ENCODE results near the gene NAV2. TPM values are rescaled to one million over a fixed set of nuclear protein-coding genes. Genes with fewer than 3 reads are reported as not detected.

The NAV2 gene
- total and polyA plus RNA-seq, 2 donors from 2014 or later = 5.9 to 37.7 TPM

GRCh38 chr11:19912115-19912957, 199.7 kb downstream of the NAV2 start:
- Histone ChIP-seq H3K9me3 (ENCODE audit: control insufficient read depth in 2 of 3, insufficient read depth in 1 of 3, low read length in 3 of 3) (no peaks in the 10 kb centered on the region), H3K27ac (ENCODE audit: low read depth in 2 of 2, low read length in 2 of 2) (no peak overlapping the region), H3K4me1 (ENCODE audit: control insufficient read depth in 2 of 3, insufficient read depth in 2 of 3, low read depth in 1 of 3, low read length in 3 of 3) (no peaks in the 10 kb centered on the region), H3K27me3 (ENCODE audit: control insufficient read depth, insufficient read depth, low read length) (no peaks in the 10 kb centered on the region), H3K9ac (ENCODE audit: low read length in 3 of 3) (no peak overlapping the region), H3K36me3 (ENCODE audit: control insufficient read depth in 2 of 3, insufficient read depth in 3 of 3, low read length in 3 of 3) (no peaks in the 10 kb centered on the region), H3K4me3 (ENCODE audit: low read length in 3 of 3) (no peak overlapping the region)
- TF ChIP-seq CTCF (IDR thresholded peaks at IDR 0.05; ENCODE audit: borderline replicate concordance, extremely low read depth, insufficient read depth) = no peak
- FAIRE-seq (no peak), DNase-seq (no peak)
- intact Hi-C loops (cut with DNase I) = no loop called here

- no peaks in the 10 kb centered on the region for H3K9me3 ChIP-seq (ENCODE audit: control insufficient read depth in 2 of 3, insufficient read depth in 1 of 3, low read length in 3 of 3)
- no peak overlapping the region for H3K4me3 ChIP-seq (ENCODE audit: low read length in 3 of 3)
- FAIRE-seq = no peak
- peak in 2 of 5 donors; percentile 35 to 37 for DNase-seq
- intact Hi-C loops (cut with DNase I) = no loop called here
- no peaks in the 10 kb centered on the region for H3K27me3 ChIP-seq (ENCODE audit: control insufficient read depth, insufficient read depth, low read length)
- TF ChIP-seq CTCF (IDR thresholded peaks at IDR 0.05; ENCODE audit: borderline replicate concordance, extremely low read depth, insufficient read depth) = no peak
- H3K27ac ChIP-seq (ENCODE audit: low read depth in 2 of 2, low read length in 2 of 2) = no peak overlapping the region
- H3K36me3 ChIP-seq (ENCODE audit: control insufficient read depth in 2 of 3, insufficient read depth in 3 of 3, low read length in 3 of 3) = no peaks in the 10 kb centered on the region
- no peak overlapping the region for H3K9ac ChIP-seq (ENCODE audit: low read length in 3 of 3)
- no peaks in the 10 kb centered on the region for H3K4me1 ChIP-seq (ENCODE audit: control insufficient read depth in 2 of 3, insufficient read depth in 2 of 3, low read depth in 1 of 3, low read length in 3 of 3)
These were observed 200.6 kb downstream of the NAV2 start for GRCh38 chr11:19912958-19913892.

- H3K9me3 ChIP-seq (ENCODE audit: control insufficient read depth in 2 of 3, insufficient read depth in 1 of 3, low read length in 3 of 3) = no peaks in the 10 kb centered on the region
- H3K27ac ChIP-seq (ENCODE audit: low read depth in 2 of 2, low read length in 2 of 2) = no peak overlapping the region
- H3K36me3 ChIP-seq (ENCODE audit: control insufficient read depth in 2 of 3, insufficient read depth in 3 of 3, low read length in 3 of 3) = no peaks in the 10 kb centered on the region
- H3K4me3 ChIP-seq (ENCODE audit: low read length in 3 of 3) = no peak overlapping the region
- no peaks in the 10 kb centered on the region for H3K27me3 ChIP-seq (ENCODE audit: control insufficient read depth, insufficient read depth, low read length)
- TF ChIP-seq CTCF (IDR thresholded peaks at IDR 0.05; ENCODE audit: borderline replicate concordance, extremely low read depth, insufficient read depth) = no peak
- DNase-seq = no peak
- intact Hi-C loops (cut with DNase I) = no loop called here
- no peak overlapping the region for H3K9ac ChIP-seq (ENCODE audit: low read length in 3 of 3)
- FAIRE-seq = no peak
- H3K4me1 ChIP-seq (ENCODE audit: control insufficient read depth in 2 of 3, insufficient read depth in 2 of 3, low read depth in 1 of 3, low read length in 3 of 3) = no peaks in the 10 kb centered on the region
These were observed 201.2 kb downstream of the NAV2 start for GRCh38 chr11:19913893-19914249.

Measured in kidney (tissue), 14 donors.